GM21423 (cell line): Measurements from ENCODE around the gene LMOD3.
A peak's percentile ranks its signal among the peaks of the same experiment; 100 is the strongest.

Experiments used
- ATAC-seq: cut with Tn5 transposase; IDR thresholded peaks from one replicate; pipeline ENCODE4 v1.9.1; 2021; ENCODE audit warnings: mild to moderate bottlenecking, moderate library complexity; ENCODE audit not compliant: unreplicated experiment

LMOD3 gene

GRCh38 chr3:69122403-69122802, at the start of gene LMOD3:
TSS of gene LMOD3 (minus strand) at chr3:69122595. CDS start at chr3:69122386, 209 bp downstream.
- no peak for ATAC-seq

GRCh38 chr3:69172058-69172457, 49.7 kb upstream of the LMOD3 start:
- ATAC-seq, result no peak

- no peak for ATAC-seq
These were observed 44.1 kb upstream of the LMOD3 start for GRCh38 chr3:69166446-69166845.

GRCh38 chr3:69165744-69166143, 43.3 kb upstream of the LMOD3 start:
- no peak for ATAC-seq

- no peak for ATAC-seq
These were observed 41.9 kb upstream of the LMOD3 start for GRCh38 chr3:69164296-69164695.

- ATAC-seq, result no peak
These were observed 40.0 kb upstream of the LMOD3 start for GRCh38 chr3:69162308-69162980.

- ATAC-seq, result peak; percentile 48
These were observed 39.4 kb upstream of the LMOD3 start for GRCh38 chr3:69161587-69162307.

- no peak for ATAC-seq
These were observed 38.1 kb upstream of the LMOD3 start for GRCh38 chr3:69160525-69160924.

- ATAC-seq, result no peak
These were observed 37.7 kb upstream of the LMOD3 start for GRCh38 chr3:69160107-69160506.

GRCh38 chr3:69149586-69149985, 27.2 kb upstream of the LMOD3 start:
- no peak for ATAC-seq

- no peak for ATAC-seq
These were observed 23.3 kb upstream of the LMOD3 start for GRCh38 chr3:69145688-69146087.

- no peak for ATAC-seq
These were observed 22.3 kb upstream of the LMOD3 start for GRCh38 chr3:69144631-69145245.

- ATAC-seq, result no peak
These were observed 21.2 kb upstream of the LMOD3 start for GRCh38 chr3:69143612-69144011.

GRCh38 chr3:69142797-69143454, 20.5 kb upstream of the LMOD3 start:
- ATAC-seq, result no peak

GRCh38 chr3:69142090-69142489, 19.7 kb upstream of the LMOD3 start:
- ATAC-seq, result no peak

GRCh38 chr3:69141313-69141712, 18.9 kb upstream of the LMOD3 start:
- ATAC-seq, result no peak

- ATAC-seq, result no peak
These were observed 15.0 kb upstream of the LMOD3 start for GRCh38 chr3:69137412-69137811.

- ATAC-seq, result no peak
These were observed 14.6 kb upstream of the LMOD3 start for GRCh38 chr3:69137005-69137404.

GRCh38 chr3:69130689-69131088, 8.3 kb upstream of the LMOD3 start:
- no peak for ATAC-seq

GRCh38 chr3:69129531-69129930, 7.1 kb upstream of the LMOD3 start:
- ATAC-seq, result no peak

- no peak for ATAC-seq
These were observed 6.1 kb upstream of the LMOD3 start for GRCh38 chr3:69128509-69128908.

GRCh38 chr3:69126999-69127398, 4.6 kb upstream of the LMOD3 start:
- ATAC-seq, result no peak
